ENCODE measurements around the gene SNRPA. TPM values are rescaled to one million over a fixed set of nuclear protein-coding genes. Genes with fewer than 3 reads are reported as not detected.
A peak's percentile ranks its signal among the peaks of the same experiment; 100 is the strongest.

Gene SNRPA
- total RNA-seq (60.9 TPM), polyA plus RNA-seq (58.4 TPM)
- long read RNA-seq, donor 1, partial matches to known transcripts, result 0 of 3 reads
- long read RNA-seq, donor 1, other reads (novel, unspliced or antisense), result 0 of 3 reads
- long read RNA-seq, donor 2, transcript SNRPA-201 (6 exons, 1,621 nt), result major isoform, 87 of 94 reads
- long read RNA-seq, donor 2, partial matches to known transcripts, result 0 of 94 reads
- long read RNA-seq, donor 2, other reads (novel, unspliced or antisense), result 0 of 94 reads
- long read RNA-seq, donor 3, transcript SNRPA-205 (4 exons, 952 nt), result minor isoform, 5 of 58 reads
- long read RNA-seq, donor 3, transcript SNRPA-201 (6 exons, 1,621 nt), result major isoform, 39 of 58 reads
- long read RNA-seq, donor 3, partial matches to known transcripts, result 12 of 58 reads
- long read RNA-seq, donor 3, other reads (novel, unspliced or antisense), result 0 of 58 reads
- long read RNA-seq, donor 4, transcript SNRPA-201 (6 exons, 1,621 nt), result major isoform, 23 of 36 reads
- long read RNA-seq, donor 4, partial matches to known transcripts, result 5 of 36 reads
- long read RNA-seq, donor 4, other reads (novel, unspliced or antisense), result 0 of 36 reads
- long read RNA-seq, donor 5, transcript SNRPA-205 (4 exons, 952 nt), result minor isoform, 5 of 55 reads
- long read RNA-seq, donor 5, transcript SNRPA-201 (6 exons, 1,621 nt), result major isoform, 50 of 55 reads
- long read RNA-seq, donor 5, partial matches to known transcripts, result 0 of 55 reads
- long read RNA-seq, donor 5, other reads (novel, unspliced or antisense), result 0 of 55 reads
- long read RNA-seq, donor 6, transcript SNRPA-201 (6 exons, 1,621 nt), result major isoform, 35 of 42 reads
- long read RNA-seq, donor 6, partial matches to known transcripts, result 5 of 42 reads
- long read RNA-seq, donor 6, other reads (novel, unspliced or antisense), result 0 of 42 reads
- long read RNA-seq, donor 7, transcript SNRPA-201 (6 exons, 1,621 nt), result major isoform, 31 of 37 reads
- long read RNA-seq, donor 7, partial matches to known transcripts, result 6 of 37 reads
- long read RNA-seq, donor 7, other reads (novel, unspliced or antisense), result 0 of 37 reads
- long read RNA-seq, donor 8, transcript SNRPA-201 (6 exons, 1,621 nt), result major isoform, 28 of 32 reads
- long read RNA-seq, donor 8, partial matches to known transcripts, result 0 of 32 reads
- long read RNA-seq, donor 8, other reads (novel, unspliced or antisense), result 0 of 32 reads
- long read RNA-seq, donor 9, transcript SNRPA-201 (6 exons, 1,621 nt), result major isoform, 24 of 30 reads
- long read RNA-seq, donor 9, transcript SNRPA-205 (4 exons, 952 nt), result minor isoform, 6 of 30 reads
- long read RNA-seq, donor 9, partial matches to known transcripts, result 0 of 30 reads
- long read RNA-seq, donor 9, other reads (novel, unspliced or antisense), result 0 of 30 reads
- long read RNA-seq, donor 10, transcript SNRPA-201 (6 exons, 1,621 nt), result major isoform, 31 of 51 reads
- long read RNA-seq, donor 10, transcript SNRPA-205 (4 exons, 952 nt), result minor isoform, 9 of 51 reads
- long read RNA-seq, donor 10, partial matches to known transcripts, result 11 of 51 reads
- long read RNA-seq, donor 10, other reads (novel, unspliced or antisense), result 0 of 51 reads

GRCh38 chr19:40750874-40751537 is at the start of gene SNRPA:
SNRPA (plus strand) TSS chr19:40751203; CDS start chr19:40751409, 206 bp downstream.
- H3K9me3 ChIP-seq (ENCODE audit: control insufficient read depth in 2 of 2, insufficient read depth in 1 of 2, low read length in 1 of 2), result no peaks in the 10 kb centered on the region
- under 1% methylated on average over 46 of the region's 46 CpGs for WGBS
- DNase-seq (ENCODE audit: low read depth in 6 of 9, low spot score in 9 of 9), result peak; percentile 95 to 99 (median 97)
- peak within 1 kb of the TSS; percentile 65 to 77 for H3K4me3 ChIP-seq (ENCODE audit: low read length in 2 of 2)
- peaks cover 12 to 43% of the 10 kb centered on the region in 2 donors for H3K4me1 ChIP-seq (ENCODE audit: control insufficient read depth in 2 of 2, insufficient read depth in 2 of 2, low read length in 2 of 2)
- peaks cover 12 to 19% of the 10 kb centered on the region in 2 donors for H3K36me3 ChIP-seq (ENCODE audit: control insufficient read depth in 2 of 2, insufficient read depth in 2 of 2, low read length in 1 of 2)
- H3K27ac ChIP-seq (ENCODE audit: low read depth in 1 of 2, low read length in 1 of 2), result peak within 1 kb of the TSS; percentile 91 to 92
- no peaks in the 10 kb centered on the region for H3K27me3 ChIP-seq (ENCODE audit: control insufficient read depth in 2 of 2, insufficient read depth in 1 of 2, low read length in 1 of 2)

- no peak overlapping the region for H3K4me3 ChIP-seq (ENCODE audit: low read length in 2 of 2)
- no peaks in the 10 kb centered on the region for H3K4me1 ChIP-seq (ENCODE audit: control insufficient read depth in 2 of 2, insufficient read depth in 2 of 2, low read length in 2 of 2)
- no peaks in the 10 kb centered on the region for H3K9me3 ChIP-seq (ENCODE audit: control insufficient read depth in 2 of 2, insufficient read depth in 1 of 2, low read length in 1 of 2)
- H3K36me3 ChIP-seq (ENCODE audit: control insufficient read depth in 2 of 2, insufficient read depth in 2 of 2, low read length in 1 of 2), result peaks cover 60 to 61% of the 10 kb centered on the region in 2 donors
- H3K27ac ChIP-seq (ENCODE audit: low read depth in 1 of 2, low read length in 1 of 2), result no peak overlapping the region
- H3K27me3 ChIP-seq (ENCODE audit: control insufficient read depth in 2 of 2, insufficient read depth in 1 of 2, low read length in 1 of 2), result no peaks in the 10 kb centered on the region
- no peak for DNase-seq (ENCODE audit: low read depth in 6 of 9, low spot score in 9 of 9)
- WGBS, result over 99% methylated on average over 6 of the region's 6 CpGs
Observed at GRCh38 chr19:40701758-40702157, 49.2 kb upstream of the SNRPA start.

GRCh38 chr19:40702337-40703012 is 48.5 kb upstream of the SNRPA start:
- H3K36me3 ChIP-seq (ENCODE audit: control insufficient read depth in 2 of 2, insufficient read depth in 2 of 2, low read length in 1 of 2), result peaks cover 59 to 61% of the 10 kb centered on the region in 2 donors
- no peak for DNase-seq (ENCODE audit: low read depth in 6 of 9, low spot score in 9 of 9)
- H3K27ac ChIP-seq (ENCODE audit: low read depth in 1 of 2, low read length in 1 of 2), result no peak overlapping the region
- no peaks in the 10 kb centered on the region for H3K9me3 ChIP-seq (ENCODE audit: control insufficient read depth in 2 of 2, insufficient read depth in 1 of 2, low read length in 1 of 2)
- no peak overlapping the region for H3K4me3 ChIP-seq (ENCODE audit: low read length in 2 of 2)
- no peaks in the 10 kb centered on the region for H3K4me1 ChIP-seq (ENCODE audit: control insufficient read depth in 2 of 2, insufficient read depth in 2 of 2, low read length in 2 of 2)
- 94% methylated on average over 18 of the region's 18 CpGs for WGBS
- no peaks in the 10 kb centered on the region for H3K27me3 ChIP-seq (ENCODE audit: control insufficient read depth in 2 of 2, insufficient read depth in 1 of 2, low read length in 1 of 2)

GRCh38 chr19:40703029-40703755 is 47.8 kb upstream of the SNRPA start:
- no peak for DNase-seq (ENCODE audit: low read depth in 6 of 9, low spot score in 9 of 9)
- Histone ChIP-seq H3K27me3 (ENCODE audit: control insufficient read depth in 2 of 2, insufficient read depth in 1 of 2, low read length in 1 of 2) (no peaks in the 10 kb centered on the region), H3K9me3 (ENCODE audit: control insufficient read depth in 2 of 2, insufficient read depth in 1 of 2, low read length in 1 of 2) (no peaks in the 10 kb centered on the region), H3K36me3 (ENCODE audit: control insufficient read depth in 2 of 2, insufficient read depth in 2 of 2, low read length in 1 of 2) (peaks cover 61 to 65% of the 10 kb centered on the region in 2 donors), H3K4me1 (ENCODE audit: control insufficient read depth in 2 of 2, insufficient read depth in 2 of 2, low read length in 2 of 2) (no peaks in the 10 kb centered on the region), H3K4me3 (ENCODE audit: low read length in 2 of 2) (no peak overlapping the region), H3K27ac (ENCODE audit: low read depth in 1 of 2, low read length in 1 of 2) (no peak overlapping the region)
- 97% methylated on average over 24 of the region's 24 CpGs for WGBS

- no peaks in the 10 kb centered on the region for H3K9me3 ChIP-seq (ENCODE audit: control insufficient read depth in 2 of 2, insufficient read depth in 1 of 2, low read length in 1 of 2)
- no peak for DNase-seq (ENCODE audit: low read depth in 6 of 9, low spot score in 9 of 9)
- no peak overlapping the region for H3K4me3 ChIP-seq (ENCODE audit: low read length in 2 of 2)
- H3K27ac ChIP-seq (ENCODE audit: low read depth in 1 of 2, low read length in 1 of 2), result no peak overlapping the region
- peaks cover 66 to 70% of the 10 kb centered on the region in 2 donors for H3K36me3 ChIP-seq (ENCODE audit: control insufficient read depth in 2 of 2, insufficient read depth in 2 of 2, low read length in 1 of 2)
- H3K4me1 ChIP-seq (ENCODE audit: control insufficient read depth in 2 of 2, insufficient read depth in 2 of 2, low read length in 2 of 2), result no peaks in the 10 kb centered on the region
- 95% methylated on average over 18 of the region's 18 CpGs for WGBS
- no peaks in the 10 kb centered on the region for H3K27me3 ChIP-seq (ENCODE audit: control insufficient read depth in 2 of 2, insufficient read depth in 1 of 2, low read length in 1 of 2)
Observed at GRCh38 chr19:40704491-40705361, 46.3 kb upstream of the SNRPA start.

- Histone ChIP-seq H3K9me3 (ENCODE audit: control insufficient read depth in 2 of 2, insufficient read depth in 1 of 2, low read length in 1 of 2) (no peaks in the 10 kb centered on the region), H3K36me3 (ENCODE audit: control insufficient read depth in 2 of 2, insufficient read depth in 2 of 2, low read length in 1 of 2) (peaks cover 64 to 73% of the 10 kb centered on the region in 2 donors), H3K27me3 (ENCODE audit: control insufficient read depth in 2 of 2, insufficient read depth in 1 of 2, low read length in 1 of 2) (no peaks in the 10 kb centered on the region), H3K27ac (ENCODE audit: low read depth in 1 of 2, low read length in 1 of 2) (no peak overlapping the region), H3K4me1 (ENCODE audit: control insufficient read depth in 2 of 2, insufficient read depth in 2 of 2, low read length in 2 of 2) (no peaks in the 10 kb centered on the region), H3K4me3 (ENCODE audit: low read length in 2 of 2) (no peak overlapping the region)
- DNase-seq (ENCODE audit: low read depth in 6 of 9, low spot score in 9 of 9), result no peak
- 97% methylated on average over 9 of the region's 9 CpGs for WGBS
Observed at GRCh38 chr19:40705362-40705651, 45.7 kb upstream of the SNRPA start.

- H3K36me3 ChIP-seq (ENCODE audit: control insufficient read depth in 2 of 2, insufficient read depth in 2 of 2, low read length in 1 of 2), result peaks cover 61 to 69% of the 10 kb centered on the region in 2 donors
- WGBS, result 97% methylated on average over 7 of the region's 7 CpGs
- DNase-seq (ENCODE audit: low read depth in 6 of 9, low spot score in 9 of 9), result no peak
Observed at GRCh38 chr19:40705950-40706619, 44.9 kb upstream of the SNRPA start.

More at GRCh38 chr19:40705950-40706619, 44.9 kb upstream of the SNRPA start:
- Histone ChIP-seq H3K27ac (ENCODE audit: low read depth in 1 of 2, low read length in 1 of 2) (no peak overlapping the region), H3K27me3 (ENCODE audit: control insufficient read depth in 2 of 2, insufficient read depth in 1 of 2, low read length in 1 of 2) (no peaks in the 10 kb centered on the region), H3K4me3 (ENCODE audit: low read length in 2 of 2) (no peak overlapping the region), H3K9me3 (ENCODE audit: control insufficient read depth in 2 of 2, insufficient read depth in 1 of 2, low read length in 1 of 2) (no peaks in the 10 kb centered on the region), H3K4me1 (ENCODE audit: control insufficient read depth in 2 of 2, insufficient read depth in 2 of 2, low read length in 2 of 2) (no peaks in the 10 kb centered on the region)
